ENCODE data around the gene FASTKD3. TPM values are rescaled to one million over a fixed set of nuclear protein-coding genes. Genes with fewer than 3 reads are reported as not detected.

FASTKD3 gene
- total and polyA plus RNA-seq, 2 donors from 2014 or later, result 11.3 to 15.3 TPM

DNA sequence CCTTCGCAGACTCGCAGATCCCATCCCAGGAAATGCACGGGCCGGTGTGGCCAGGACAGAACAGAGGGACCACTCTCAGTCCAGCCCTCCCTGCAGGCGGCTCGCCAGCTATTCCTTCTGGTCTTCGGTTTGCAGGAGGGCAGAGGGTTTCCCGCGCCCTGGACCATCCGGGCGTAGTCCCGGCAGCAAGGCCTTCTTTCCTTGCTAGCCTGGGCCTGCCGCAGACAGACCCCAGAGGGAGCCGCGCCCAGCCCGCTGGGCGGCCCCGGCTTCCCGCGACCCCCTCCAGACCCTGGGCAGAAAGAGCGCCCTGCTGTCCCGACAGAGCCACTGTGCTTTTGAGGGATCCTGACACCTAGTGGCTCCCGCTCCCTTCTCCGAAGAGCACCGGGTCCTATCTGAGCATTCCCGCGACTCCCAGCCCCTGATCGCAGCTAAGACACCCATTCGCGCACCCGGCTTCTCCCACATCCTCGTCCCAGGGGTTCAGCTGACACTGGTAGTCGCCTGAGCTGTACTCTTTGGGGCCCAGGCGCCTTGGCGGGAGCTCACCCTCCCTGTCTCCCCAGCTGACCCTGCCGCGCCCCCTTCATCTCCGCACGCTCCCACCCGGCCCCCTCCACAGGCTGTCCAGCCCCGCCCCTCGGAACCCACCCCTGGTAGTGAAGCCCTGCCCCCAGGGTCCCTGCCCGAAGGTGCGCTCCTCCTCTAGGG, 19.0 kb downstream of the FASTKD3 start:
- FAIRE-seq (no peak), DNase-seq (peak in 4 of 5 donors; percentile 72 to 84 (median 74))
- H3K9me3 ChIP-seq (ENCODE audit: control insufficient read depth in 2 of 3, insufficient read depth in 1 of 3, low read length in 3 of 3), result no peaks in the 10 kb centered on the region
- H3K27ac ChIP-seq (ENCODE audit: low read depth in 2 of 2, low read length in 2 of 2), result no peak overlapping the region
- TF ChIP-seq CTCF (IDR thresholded peaks at IDR 0.05; ENCODE audit: borderline replicate concordance, extremely low read depth, insufficient read depth), result peak; percentile 25
- peak overlapping the region; percentile 41 to 55 (median 52) for H3K4me3 ChIP-seq (ENCODE audit: low read length in 3 of 3)
- H3K27me3 ChIP-seq (ENCODE audit: control insufficient read depth, insufficient read depth, low read length), result no peaks in the 10 kb centered on the region
- intact Hi-C loops (cut with DNase I), result no loop called here
- H3K4me1 ChIP-seq (ENCODE audit: control insufficient read depth in 2 of 3, insufficient read depth in 2 of 3, low read depth in 1 of 3, low read length in 3 of 3), result peaks cover 0 to 8% (median 6%) of the 10 kb centered on the region in 3 donors
- H3K36me3 ChIP-seq (ENCODE audit: control insufficient read depth in 2 of 3, insufficient read depth in 3 of 3, low read length in 3 of 3), result no peaks in the 10 kb centered on the region
- peak overlapping the region in 1 of 3 donors; percentile 37 for H3K9ac ChIP-seq (ENCODE audit: low read length in 3 of 3)

DNA sequence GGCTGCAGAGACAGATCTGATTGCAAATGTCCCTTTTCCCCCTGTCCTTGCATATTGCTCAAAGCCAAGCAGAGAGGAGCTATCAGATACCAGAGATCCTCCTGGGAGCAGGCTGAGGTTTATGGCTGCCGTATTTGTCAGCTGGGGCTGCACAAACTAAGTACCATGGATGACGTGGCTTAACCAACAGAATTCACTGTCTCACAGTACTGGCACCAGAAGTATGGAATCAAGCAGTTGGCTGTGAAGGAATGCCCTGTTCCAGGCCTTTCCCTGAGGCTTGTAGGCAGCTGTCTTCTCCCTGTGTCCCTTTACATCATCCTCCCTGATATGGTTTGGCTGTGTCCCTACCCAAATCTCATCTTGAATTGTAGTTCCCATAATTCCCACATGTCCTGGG, 20.5 kb downstream of the FASTKD3 start:
- Histone ChIP-seq H3K36me3 (ENCODE audit: control insufficient read depth in 2 of 3, insufficient read depth in 3 of 3, low read length in 3 of 3) (no peaks in the 10 kb centered on the region), H3K27me3 (ENCODE audit: control insufficient read depth, insufficient read depth, low read length) (no peaks in the 10 kb centered on the region), H3K4me1 (ENCODE audit: control insufficient read depth in 2 of 3, insufficient read depth in 2 of 3, low read depth in 1 of 3, low read length in 3 of 3) (peaks cover 0 to 8% (median 6%) of the 10 kb centered on the region in 3 donors), H3K4me3 (ENCODE audit: low read length in 3 of 3) (no peak overlapping the region), H3K27ac (ENCODE audit: low read depth in 2 of 2, low read length in 2 of 2) (no peak overlapping the region), H3K9me3 (ENCODE audit: control insufficient read depth in 2 of 3, insufficient read depth in 1 of 3, low read length in 3 of 3) (no peaks in the 10 kb centered on the region), H3K9ac (ENCODE audit: low read length in 3 of 3) (no peak overlapping the region)
- no peak for TF ChIP-seq CTCF (IDR thresholded peaks at IDR 0.05; ENCODE audit: borderline replicate concordance, extremely low read depth, insufficient read depth)
- FAIRE-seq, result no peak
- intact Hi-C loops (cut with DNase I), result no loop called here
- DNase-seq, result no peak

DNA sequence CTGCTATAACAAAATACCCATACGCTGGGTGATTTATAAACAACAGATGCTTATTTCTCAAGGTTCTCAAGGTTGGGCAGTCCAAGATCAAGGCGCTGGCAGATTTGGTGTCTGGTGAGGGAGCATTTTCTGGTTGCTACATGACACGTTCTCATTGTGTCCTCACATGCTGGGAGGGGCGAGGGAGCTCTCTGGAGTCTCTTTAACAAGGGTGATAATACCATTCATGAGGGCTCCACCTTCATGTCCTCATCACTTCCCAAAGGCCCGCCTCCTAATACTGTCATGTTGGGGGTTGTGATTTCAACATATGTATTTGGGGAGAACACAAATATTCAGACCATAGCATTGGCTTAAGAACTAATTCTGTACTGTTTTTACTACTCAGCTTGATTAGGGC, 22.5 kb downstream of the FASTKD3 start:
- H3K9ac ChIP-seq (ENCODE audit: low read length in 3 of 3), result no peak overlapping the region
- no peak overlapping the region for H3K27ac ChIP-seq (ENCODE audit: low read depth in 2 of 2, low read length in 2 of 2)
- H3K4me1 ChIP-seq (ENCODE audit: control insufficient read depth in 2 of 3, insufficient read depth in 2 of 3, low read depth in 1 of 3, low read length in 3 of 3), result peaks cover 0 to 6% (median 2%) of the 10 kb centered on the region in 3 donors
- H3K27me3 ChIP-seq (ENCODE audit: control insufficient read depth, insufficient read depth, low read length), result no peaks in the 10 kb centered on the region
- H3K4me3 ChIP-seq (ENCODE audit: low read length in 3 of 3), result no peak overlapping the region
- TF ChIP-seq CTCF (IDR thresholded peaks at IDR 0.05; ENCODE audit: borderline replicate concordance, extremely low read depth, insufficient read depth), result no peak
- H3K36me3 ChIP-seq (ENCODE audit: control insufficient read depth in 2 of 3, insufficient read depth in 3 of 3, low read length in 3 of 3), result no peaks in the 10 kb centered on the region
- H3K9me3 ChIP-seq (ENCODE audit: control insufficient read depth in 2 of 3, insufficient read depth in 1 of 3, low read length in 3 of 3), result no peaks in the 10 kb centered on the region
- FAIRE-seq, result no peak
- intact Hi-C loops (cut with DNase I), result no loop called here
- no peak for DNase-seq
